HepG2 (cell line): Measurements from ENCODE around the gene PIK3C3. TPM values are rescaled to one million over a fixed set of nuclear protein-coding genes. Genes with fewer than 3 reads are reported as not detected.

ENCODE experiments used
- ATAC-seq: fragments of 200-7000 bp; cut with Tn5 transposase; 3 replicates; pipeline ENCODE4 v1.9.1; 2020; ENCODE audit warnings: mild to moderate bottlenecking, moderate library complexity
- BruUV-seq: library from RNA; stranded (reverse); fragments of 400-500 nt; replicated peaks from 2 replicates; lab custom pipeline; 2021; lab: Mats Ljungman, UMichigan
- CTCF ChIA-PET: fragments of 300-600 bp; formaldehyde crosslinking; extraction: SDS; loops from one replicate; lab custom pipeline; 2021; ENCODE audit warnings: low total read pairs, inconsistent platforms, low intra/inter-chr PET ratio; lab: Yijun Ruan, JAX
- POLR2A ChIA-PET: fragments of 350-600 bp; sonication (Branson Sonifier 250); formaldehyde crosslinking; loops from one replicate; lab custom pipeline; 2020; ENCODE audit warnings: antibody characterized with exemption, inconsistent platforms; lab: Yijun Ruan, JAX
- DNase-seq: peaks from one replicate; pipeline ENCODE4 v3.0.0-alpha.2; 2015; ENCODE audit warnings: low spot score
- FAIRE-seq: peaks from 3 replicates; lab custom pipeline; 2011; peaks lifted over from hg19 to GRCh38; lab: Jason Lieb, UNC
- H2AFZ ChIP-seq: one replicate; pipeline ENCODE4 v1.6.1; 2011; ENCODE audit warnings: low read length, inconsistent platforms
- H3K27ac ChIP-seq: fragments of 300-600 bp; 3 replicates; pipeline ENCODE4 v1.8.0; 2011; ENCODE audit warnings: mixed run types, mild to moderate bottlenecking, mixed read lengths, low read length, inconsistent platforms; ENCODE audit not compliant: insufficient read depth; ENCODE audit errors: extremely low read length
- H3K27me3 ChIP-seq, 2 experiments: fragments of 200-600 bp in 1 of 2; 2 replicates in 1 of 2; 3 replicates in 1 of 2; pipeline versions ENCODE4 v1.6.0 to v1.8.0; 2011; ENCODE audit warnings: low read length in 2 of 2, mild to moderate bottlenecking in 2 of 2, moderate library complexity in 2 of 2, inconsistent platforms in 1 of 2; ENCODE audit not compliant: insufficient read depth in 2 of 2, control insufficient read depth in 1 of 2
- H3K36me3 ChIP-seq, 2 experiments: fragments of 200-600 bp in 1 of 2; replicated peaks in 1 of 2; 2 replicates in 1 of 2; 3 replicates in 1 of 2; pipeline versions ENCODE4 v1.5.1 to v1.8.0; 2011; ENCODE audit warnings: low read length in 2 of 2, inconsistent platforms in 1 of 2; ENCODE audit not compliant: insufficient read depth in 2 of 2, control insufficient read depth in 1 of 2
- H3K4me1 ChIP-seq: 2 replicates; pipeline ENCODE4 v1.5.1; 2012; ENCODE audit warnings: low read length, inconsistent platforms; ENCODE audit not compliant: insufficient read depth
- H3K4me2 ChIP-seq: 2 replicates; pipeline ENCODE4 v1.6.0; 2011; ENCODE audit warnings: low read depth, low read length, inconsistent platforms
- H3K4me3 ChIP-seq, 3 experiments: fragments of 200-600 bp in 1 of 3; sonication (generic), shearing (Covaris generic) in 1 of 3; replicated peaks in 1 of 3; 2 replicates each; pipeline ENCODE4 v1.5.1; 2011 to 2016; ENCODE audit warnings: low read length in 3 of 3, inconsistent platforms in 2 of 3, low read depth in 2 of 3, mild to moderate bottlenecking in 2 of 3, control low read depth in 1 of 3, mixed read lengths in 1 of 3; ENCODE audit not compliant: insufficient read depth in 1 of 3
- H3K79me2 ChIP-seq: one replicate; pipeline ENCODE4 v1.6.1; 2011; ENCODE audit warnings: low read length, inconsistent platforms; ENCODE audit not compliant: insufficient read depth
- H3K9ac ChIP-seq: 2 replicates; pipeline ENCODE4 v1.6.0; 2011; ENCODE audit warnings: mild to moderate bottlenecking, low read depth, low read length, inconsistent platforms; ENCODE audit not compliant: insufficient read depth
- H3K9me3 ChIP-seq: 2 replicates; pipeline ENCODE4 v1.5.1; 2012; ENCODE audit warnings: mild to moderate bottlenecking, low read length
- H4K20me1 ChIP-seq: 2 replicates; pipeline ENCODE4 v1.6.0; 2011; ENCODE audit warnings: inconsistent platforms, mild to moderate bottlenecking, low read length, moderate library complexity; ENCODE audit not compliant: insufficient read depth
- FOXM1 ChIP-seq: sonication (generic); formaldehyde crosslinking; IDR thresholded peaks from 2 replicates; pipeline ENCODE4 v1.5.0; 2020; ENCODE audit warnings: missing genetic modification reagents
- HNRNPL ChIP-seq: fragments of 200-400 bp; formaldehyde crosslinking; IDR thresholded peaks from 2 replicates; pipeline ENCODE4 v1.6.1; 2017; ENCODE audit warnings: mild to moderate bottlenecking, low read depth, low read length
- IRX3 ChIP-seq: sonication (generic); formaldehyde crosslinking; IDR thresholded peaks from 2 replicates; pipeline ENCODE4 v1.8.1; 2023; ENCODE audit warnings: mild to moderate bottlenecking, low read depth, missing genetic modification reagents, borderline replicate concordance
- KDM3A ChIP-seq: IDR thresholded peaks from 2 replicates; pipeline ENCODE4 v1.6.1; 2018; ENCODE audit warnings: low read depth, missing compliant biosample characterization
- KMT2A ChIP-seq: sonication (generic); formaldehyde crosslinking; IDR thresholded peaks from 2 replicates; pipeline ENCODE4 v1.4.0; 2020; ENCODE audit warnings: missing genetic modification reagents
- NFYC ChIP-seq: IDR thresholded peaks from 2 replicates; pipeline ENCODE4 v1.6.1; 2016; ENCODE audit warnings: missing genetic modification reagents, missing compliant biosample characterization
- ONECUT2 ChIP-seq: sonication (generic); formaldehyde crosslinking; IDR thresholded peaks from 2 replicates; pipeline ENCODE4 v1.4.0; 2020; ENCODE audit warnings: missing genetic modification reagents
- SATB2 ChIP-seq: sonication (generic); formaldehyde crosslinking; IDR thresholded peaks from 2 replicates; pipeline ENCODE4 v1.5.0; 2020; ENCODE audit warnings: missing genetic modification reagents
- ZHX1 ChIP-seq: sonication (generic); formaldehyde crosslinking; IDR thresholded peaks from 2 replicates; pipeline ENCODE4 v1.8.1; 2022; ENCODE audit warnings: low read depth, mild to moderate bottlenecking, missing genetic modification reagents
- ZNF382 ChIP-seq: sonication (generic); formaldehyde crosslinking; IDR thresholded peaks from 2 replicates; pipeline ENCODE4 v1.5.0; 2020; ENCODE audit warnings: missing genetic modification reagents, mild to moderate bottlenecking, borderline replicate concordance
- ZNF710 ChIP-seq: sonication (generic); formaldehyde crosslinking; IDR thresholded peaks from 2 replicates; pipeline ENCODE4 v1.5.0; 2020; ENCODE audit warnings: mild to moderate bottlenecking, missing genetic modification reagents, borderline replicate concordance
- WGBS: methylation state at CpG from one replicate; pipeline ENCODE4 v1.1.6; 2017; ENCODE audit warnings: low lambda C conversion rate; 5-methylcytosine and 5-hydroxymethylcytosine counted together
- in situ Hi-C: cut with HindIII; loops from 2 replicates; pipeline ENCODE4 v1.10.0; 2017; ENCODE audit warnings: low pct_unique_long_range_greater_than_20kb; ENCODE audit not compliant: extremely low pct_ligation_motif_present
- intact Hi-C: fragments of 100-400 bp; cut with micrococcal nuclease; formaldehyde crosslinking; loops from one replicate; pipeline ENCODE4 v1.10.0; 2022; ENCODE audit not compliant: unreplicated experiment
- polyA plus RNA-seq, 8 experiments: library from polyadenylated mRNA; depleted of rRNA in 3 of 8; stranded (reverse) in 7 of 8; unstranded in 1 of 8; fragments of >200 nt; fragmentation: Illumina TruSeq in 4 of 8; extraction: Trizol in 4 of 8; gene quantifications; 2 replicates each; pipeline versions ENCODE4 v1.2.1 to v1.2.3, GENCODE V29; 2011 to 2016; ENCODE audit warnings: low read depth in 4 of 8, missing spikeins in 1 of 8, mixed read lengths in 1 of 8; ENCODE audit not compliant: insufficient read depth in 1 of 8
- total RNA-seq, 5 experiments: library from RNA; depleted of rRNA; stranded (reverse); fragments of >200 nt; fragmentation: Illumina TruSeq; extraction: Trizol; gene quantifications; 2 replicates each; pipeline ENCODE4 v1.2.3, GENCODE V29; 2016; ENCODE audit warnings: low read depth in 1 of 5
- TF ChIP-seq, protein P1 (sequence below): sonication (generic); formaldehyde crosslinking; IDR thresholded peaks from 2 replicates; pipeline ENCODE4 v1.9.0; 2021; ENCODE audit warnings: missing genetic modification reagents, mild to moderate bottlenecking, borderline replicate concordance

PIK3C3 gene
- total and polyA plus RNA-seq, 2 of the 13 experiments (the other 11 are each of a cell fraction or from before 2014, with no cell fraction given), result 42.8 to 46.4 TPM

DNA sequence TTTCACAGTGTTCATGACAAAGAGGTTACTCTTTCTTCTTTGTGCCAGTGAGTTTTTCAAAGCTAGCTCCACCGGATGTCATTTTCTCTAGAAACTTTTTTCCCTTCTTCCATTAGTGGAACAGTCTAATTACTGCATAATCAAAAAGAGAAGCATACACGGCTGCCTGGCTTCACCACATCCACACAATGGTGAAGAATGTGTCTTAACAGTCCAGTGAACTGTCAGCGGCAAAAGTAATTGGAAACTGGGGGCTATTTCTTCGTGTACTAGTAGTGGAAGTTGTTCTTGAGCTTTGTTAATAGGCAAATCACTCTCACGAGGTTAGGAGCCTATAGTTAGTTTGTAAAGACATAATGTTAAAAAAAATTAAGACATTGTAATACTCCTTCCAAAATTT, 32.9 kb upstream of the PIK3C3 start:
- intact Hi-C loops, result no loop called here

GRCh38 chr18:41922841-41923240, 32.2 kb upstream of the PIK3C3 start:
- FAIRE-seq (no peak), ATAC-seq (no peak), DNase-seq (no peak)
- WGBS, result 0% methylated on average over 1 of the region's 1 CpG
- ChIA-PET CTCF (no interaction called here), POLR2A (no interaction called here)
- Histone ChIP-seq H3K4me1 (no peaks in the 10 kb centered on the region), H3K4me2 (no peak overlapping the region), H3K9ac (no peak overlapping the region), H3K27ac (no peak overlapping the region), H3K27me3 (peaks cover 0 to 5% of the 10 kb centered on the region in 2 experiments; a peak in 1 of 5 replicates), H3K9me3 (no peaks in the 10 kb centered on the region), H3K36me3 (no peaks in the 10 kb centered on the region), H4K20me1 (no peaks in the 10 kb centered on the region), H3K79me2 (no peaks in the 10 kb centered on the region), H2AFZ (no peak overlapping the region), H3K4me3 (no peak overlapping the region)
- intact Hi-C loops, result no loop called here
- in situ Hi-C loops, result loop anchor here (25.0 kb wide), 1 partner anchor 986 kb away; no protein-coding TSS in a partner anchor
- no TSS peak for BruUV-seq
- TF ChIP-seq KMT2A (CRISPR knock-in tag), result no peak
- no peak for TF ChIP-seq IRX3
- no peak for TF ChIP-seq NFYC (CRISPR knock-in tag)
- TF ChIP-seq HNRNPL, result no peak
- TF ChIP-seq, protein P1, sequence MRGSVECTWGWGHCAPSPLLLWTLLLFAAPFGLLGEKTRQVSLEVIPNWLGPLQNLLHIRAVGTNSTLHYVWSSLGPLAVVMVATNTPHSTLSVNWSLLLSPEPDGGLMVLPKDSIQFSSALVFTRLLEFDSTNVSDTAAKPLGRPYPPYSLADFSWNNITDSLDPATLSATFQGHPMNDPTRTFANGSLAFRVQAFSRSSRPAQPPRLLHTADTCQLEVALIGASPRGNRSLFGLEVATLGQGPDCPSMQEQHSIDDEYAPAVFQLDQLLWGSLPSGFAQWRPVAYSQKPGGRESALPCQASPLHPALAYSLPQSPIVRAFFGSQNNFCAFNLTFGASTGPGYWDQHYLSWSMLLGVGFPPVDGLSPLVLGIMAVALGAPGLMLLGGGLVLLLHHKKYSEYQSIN (CRISPR knock-in tag), result no peak
- no peak for TF ChIP-seq ZHX1 (CRISPR knock-in tag)
- no peak for TF ChIP-seq SATB2 (CRISPR knock-in tag)

More for the DNA sequence above, 32.9 kb upstream of the PIK3C3 start:
- WGBS, result 21% methylated on average over 5 of the region's 5 CpGs
- no peak for DNase-seq
- no TSS peak for BruUV-seq
- peaks cover 0 to 5% of the 10 kb centered on the region in 2 experiments; a peak in 1 of 5 replicates for H3K27me3 ChIP-seq
- H3K4me3 ChIP-seq, result no peak overlapping the region
- H3K9ac ChIP-seq, result no peak overlapping the region
- H3K79me2 ChIP-seq, result no peaks in the 10 kb centered on the region
- ATAC-seq, result no peak
- ChIA-PET CTCF (no interaction called here), POLR2A (no interaction called here)
- no peaks in the 10 kb centered on the region for H3K9me3 ChIP-seq
- no peak for FAIRE-seq
- no peak overlapping the region for H3K27ac ChIP-seq
- H2AFZ ChIP-seq, result no peak overlapping the region
- no peak overlapping the region for H3K4me2 ChIP-seq
- TF ChIP-seq ONECUT2 (CRISPR knock-in tag) (no peak), ZNF710 (CRISPR knock-in tag) (no peak), KDM3A (no peak), FOXM1 (no peak), ZNF382 (CRISPR knock-in tag) (no peak)
- H4K20me1 ChIP-seq, result no peaks in the 10 kb centered on the region
- H3K36me3 ChIP-seq, result no peaks in the 10 kb centered on the region
- in situ Hi-C loops, result loop anchor here (25.0 kb wide), 1 partner anchor 985 kb away; no protein-coding TSS in a partner anchor
- no peaks in the 10 kb centered on the region for H3K4me1 ChIP-seq
